NCI-H1694 treated with DMSO at 0.1 percent for 48 hours (cell line): ENCODE data around the gene MEN1.
"Not testable (repeated sequence)": the region's sequence is repeated elsewhere in the genome, so short reads cannot be mapped to it uniquely, and the experiment has no call there.

Experiments used
- DNase-seq: peaks from one replicate; lab custom pipeline; 2025; lab: John Stamatoyannopoulos, UW

The MEN1 gene

GRCh38 chr11:64845776-64846129, 35.4 kb upstream of the MEN1 start:
- not testable (repeated sequence) for DNase-seq

GRCh38 chr11:64845129-64845775, 34.9 kb upstream of the MEN1 start:
- no peak for DNase-seq

GRCh38 chr11:64844330-64845128, 34.2 kb upstream of the MEN1 start, which contains the start of gene CDC42BPG:
Gene CDC42BPG (minus strand): TSS chr11:64844653. CDS start chr11:64844569, 84 bp downstream.
- DNase-seq: peak; percentile 10

GRCh38 chr11:64843686-64844329, 33.5 kb upstream of the MEN1 start:
- no peak for DNase-seq

- no peak for DNase-seq
Observed at GRCh38 chr11:64842851-64843685, 32.7 kb upstream of the MEN1 start.

- DNase-seq: no peak
Observed at GRCh38 chr11:64842366-64842759, 32.0 kb upstream of the MEN1 start.

- DNase-seq: no peak
Observed at GRCh38 chr11:64841592-64842365, 31.4 kb upstream of the MEN1 start.

GRCh38 chr11:64839887-64840782, 29.8 kb upstream of the MEN1 start:
- DNase-seq: no peak

- DNase-seq: no peak
Observed at GRCh38 chr11:64839335-64839734, 29.0 kb upstream of the MEN1 start.

GRCh38 chr11:64838600-64839334, 28.4 kb upstream of the MEN1 start:
- no peak for DNase-seq

- no peak for DNase-seq
Observed at GRCh38 chr11:64837887-64838351, 27.6 kb upstream of the MEN1 start.

GRCh38 chr11:64836448-64837072, 26.2 kb upstream of the MEN1 start:
- no peak for DNase-seq

GRCh38 chr11:64835616-64836447, 25.5 kb upstream of the MEN1 start:
- DNase-seq: no peak

- DNase-seq: no peak
Observed at GRCh38 chr11:64834723-64835615, 24.6 kb upstream of the MEN1 start.

GRCh38 chr11:64834031-64834722, 23.8 kb upstream of the MEN1 start:
- DNase-seq: no peak

GRCh38 chr11:64833509-64833908, 23.2 kb upstream of the MEN1 start:
- no peak for DNase-seq

- no peak for DNase-seq
Observed at GRCh38 chr11:64833198-64833502, 22.8 kb upstream of the MEN1 start.
